ENCODE results near the gene DHODH.
A peak's percentile ranks its signal among the peaks of the same experiment; 100 is the strongest.
"Not testable (repeated sequence)": the region's sequence is repeated elsewhere in the genome, so short reads cannot be mapped to it uniquely, and the experiment has no call there.

DHODH gene

GRCh38 chr16:72001180-72001874, 7.2 kb upstream of the DHODH start:
- DNase-seq (ENCODE audit: low spot score), result no peak
- Histone ChIP-seq H3K27me3 (ENCODE audit: insufficient read depth, poor library complexity, severe bottlenecking) (no peaks in the 10 kb centered on the region), H3K4me3 (ENCODE audit: severe bottlenecking) (no peak overlapping the region), H3K9me3 (ENCODE audit: severe bottlenecking) (no peaks in the 10 kb centered on the region), H3K36me3 (ENCODE audit: low read depth) (no peaks in the 10 kb centered on the region), H3K4me1 (ENCODE audit: insufficient read depth, poor library complexity, severe bottlenecking) (no peaks in the 10 kb centered on the region), H3K27ac (ENCODE audit: poor library complexity, severe bottlenecking) (no peak overlapping the region)
- ATAC-seq (ENCODE audit: low read depth), result no peak
- no peak for TF ChIP-seq CTCF (IDR thresholded peaks at IDR 0.05; ENCODE audit: poor library complexity, severe bottlenecking)

GRCh38 chr16:72002619-72003018, 5.9 kb upstream of the DHODH start:
- Histone ChIP-seq H3K4me3 (ENCODE audit: severe bottlenecking) (no peak overlapping the region), H3K36me3 (ENCODE audit: low read depth) (no peaks in the 10 kb centered on the region), H3K4me1 (ENCODE audit: insufficient read depth, poor library complexity, severe bottlenecking) (no peaks in the 10 kb centered on the region), H3K27ac (ENCODE audit: poor library complexity, severe bottlenecking) (no peak overlapping the region), H3K9me3 (ENCODE audit: severe bottlenecking) (no peaks in the 10 kb centered on the region), H3K27me3 (ENCODE audit: insufficient read depth, poor library complexity, severe bottlenecking) (no peaks in the 10 kb centered on the region)
- DNase-seq (ENCODE audit: low spot score) (no peak), ATAC-seq (ENCODE audit: low read depth) (no peak)
- no peak for TF ChIP-seq CTCF (IDR thresholded peaks at IDR 0.05; ENCODE audit: poor library complexity, severe bottlenecking)

DNA sequence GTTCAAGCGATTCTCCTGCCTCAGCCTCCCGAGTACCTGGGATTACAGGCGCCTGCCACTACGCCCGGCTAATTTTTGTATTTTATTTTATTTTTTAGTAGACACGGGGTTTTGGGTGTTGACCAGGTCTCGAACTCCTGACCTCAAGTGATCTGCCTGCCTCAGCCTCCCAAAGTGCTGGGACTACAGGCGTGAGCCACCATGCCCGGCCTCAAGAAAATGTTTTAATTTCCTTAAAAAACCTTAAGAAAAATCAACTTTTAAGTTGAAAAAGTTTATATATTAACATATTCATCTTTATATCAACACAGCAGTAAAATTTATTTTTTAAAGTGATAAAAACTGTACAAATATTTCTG, 500 bp upstream of the DHODH start:
- not testable (repeated sequence) for H3K9me3 ChIP-seq (ENCODE audit: severe bottlenecking); DNase-seq (ENCODE audit: low spot score); H3K4me1 ChIP-seq (ENCODE audit: insufficient read depth, poor library complexity, severe bottlenecking); H3K36me3 ChIP-seq (ENCODE audit: low read depth); H3K27me3 ChIP-seq (ENCODE audit: insufficient read depth, poor library complexity, severe bottlenecking); ATAC-seq (ENCODE audit: low read depth); H3K27ac ChIP-seq (ENCODE audit: poor library complexity, severe bottlenecking)
- peak overlapping the region; percentile 59 for H3K4me3 ChIP-seq (ENCODE audit: severe bottlenecking)

DNA sequence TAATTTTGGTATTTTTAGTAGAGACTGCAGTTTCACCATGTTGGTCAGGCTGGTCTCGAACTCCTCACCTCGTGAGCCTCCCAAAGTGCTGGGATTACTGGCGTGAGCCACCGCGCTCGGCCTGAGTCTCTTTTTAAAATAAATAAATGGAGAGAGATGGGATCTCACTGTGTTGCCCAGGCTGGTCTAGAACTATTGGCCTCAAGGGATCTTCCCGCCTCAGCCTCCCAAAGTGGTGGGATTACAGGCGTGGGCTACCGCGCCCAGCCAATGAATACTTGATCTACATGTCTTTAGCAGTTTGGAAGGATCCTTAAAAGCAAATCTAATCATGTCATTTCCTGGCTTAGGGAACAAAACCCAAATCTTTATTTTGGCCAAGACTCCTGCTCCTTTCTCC, 1.2 kb downstream of the DHODH start:
- TF ChIP-seq CTCF (IDR thresholded peaks at IDR 0.05; ENCODE audit: poor library complexity, severe bottlenecking), result no peak
- H3K9me3 ChIP-seq (ENCODE audit: severe bottlenecking), result no peaks in the 10 kb centered on the region
- H3K27me3 ChIP-seq (ENCODE audit: insufficient read depth, poor library complexity, severe bottlenecking), result no peaks in the 10 kb centered on the region
- H3K36me3 ChIP-seq (ENCODE audit: low read depth), result peaks cover 17% of the 10 kb centered on the region
- ATAC-seq (ENCODE audit: low read depth) (no peak), DNase-seq (ENCODE audit: low spot score) (no peak)
- H3K27ac ChIP-seq (ENCODE audit: poor library complexity, severe bottlenecking), result no peak overlapping the region
- H3K4me1 ChIP-seq (ENCODE audit: insufficient read depth, poor library complexity, severe bottlenecking), result peaks cover 9% of the 10 kb centered on the region
- H3K4me3 ChIP-seq (ENCODE audit: severe bottlenecking), result no peak overlapping the region

GRCh38 chr16:72012607-72013006, 4.1 kb downstream of the DHODH start:
- Histone ChIP-seq H3K9me3 (ENCODE audit: severe bottlenecking) (no peaks in the 10 kb centered on the region), H3K4me3 (ENCODE audit: severe bottlenecking) (no peak overlapping the region), H3K27ac (ENCODE audit: poor library complexity, severe bottlenecking) (no peak overlapping the region), H3K36me3 (ENCODE audit: low read depth) (peaks cover 31% of the 10 kb centered on the region), H3K4me1 (ENCODE audit: insufficient read depth, poor library complexity, severe bottlenecking) (peaks cover 9% of the 10 kb centered on the region), H3K27me3 (ENCODE audit: insufficient read depth, poor library complexity, severe bottlenecking) (no peaks in the 10 kb centered on the region)
- TF ChIP-seq CTCF (IDR thresholded peaks at IDR 0.05; ENCODE audit: poor library complexity, severe bottlenecking), result no peak
- ATAC-seq (ENCODE audit: low read depth) (no peak), DNase-seq (ENCODE audit: low spot score) (no peak)

All from RWPE2 (cell line).